HFFc6 (cell line): ENCODE results near the gene AQR. TPM values are rescaled to one million over a fixed set of nuclear protein-coding genes. Genes with fewer than 3 reads are reported as not detected.
A peak's percentile ranks its signal among the peaks of the same experiment; 100 is the strongest.
"Not testable (repeated sequence)": the region's sequence is repeated elsewhere in the genome, so short reads cannot be mapped to it uniquely, and the experiment has no call there.

Source experiments
- DNase-seq: peaks from one replicate; pipeline ENCODE4 v3.0.0-alpha.2; 2018
- H3K27ac Mint-ChIP-seq: 2 replicates; pipeline ENCODE4 v1.8.0; 2020; ENCODE audit warnings: mild to moderate bottlenecking, mixed read lengths
- H3K27me3 Mint-ChIP-seq: 2 replicates; pipeline ENCODE4 v1.8.0; 2021; ENCODE audit warnings: mild to moderate bottlenecking, moderate library complexity, mixed read lengths; ENCODE audit not compliant: insufficient read depth
- H3K36me3 Mint-ChIP-seq: 2 replicates; pipeline ENCODE4 v1.8.0; 2021; ENCODE audit warnings: low read depth, mixed read lengths
- H3K4me1 Mint-ChIP-seq: 2 replicates; pipeline ENCODE4 v1.8.0; 2020; ENCODE audit warnings: low read depth, mixed read lengths
- H3K4me3 Mint-ChIP-seq: 2 replicates; pipeline ENCODE4 v1.8.0; 2020; ENCODE audit warnings: mild to moderate bottlenecking, moderate library complexity, mixed read lengths
- H3K9me3 Mint-ChIP-seq: 2 replicates; pipeline ENCODE4 v1.8.0; 2020; ENCODE audit warnings: mild to moderate bottlenecking, mixed read lengths
- total RNA-seq, 6 experiments: library from RNA; stranded (reverse); fragmentation: NEBNext Ultra II Directional; extraction: Animal tissue kit (Norgen Biotek cat#: 25700); gene quantifications; 2 replicates in 1 of 6; 3 replicates in 5 of 6; pipeline ENCODE4 v1.2.3, GENCODE V29; 2021
- TF ChIP-seq, protein P1 (sequence below): fragments of 200-600 bp; sonication (generic); IDR thresholded peaks from 2 replicates; pipeline ENCODE4 v1.5.0; 2021; ENCODE audit warnings: antibody characterized with exemption, mild to moderate bottlenecking

The AQR gene
- total RNA-seq, 6 experiments from 2014 or later, result 24.9 to 31.1 (median 28.9) TPM

DNA sequence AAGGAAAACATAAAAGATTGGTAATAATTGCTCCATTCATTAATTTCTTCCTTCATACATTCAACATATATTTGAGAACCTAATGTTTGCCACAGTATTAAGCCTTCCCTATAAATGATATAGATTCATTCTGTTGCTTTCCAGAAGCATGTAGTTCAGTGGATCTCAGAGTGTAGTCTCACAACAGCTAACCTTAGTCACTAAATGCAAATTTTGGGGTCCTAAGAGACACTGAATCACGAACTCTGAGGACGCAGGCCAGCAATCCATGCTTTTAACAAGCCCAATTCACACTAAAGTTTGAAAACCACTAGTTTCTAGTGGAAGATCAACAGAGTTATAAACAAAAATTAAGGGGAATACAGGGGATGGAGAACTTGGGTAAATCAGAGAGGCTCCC, 7.2 kb upstream of the AQR start:
- no peaks in the 10 kb centered on the region for H3K9me3 Mint-ChIP-seq

DNA sequence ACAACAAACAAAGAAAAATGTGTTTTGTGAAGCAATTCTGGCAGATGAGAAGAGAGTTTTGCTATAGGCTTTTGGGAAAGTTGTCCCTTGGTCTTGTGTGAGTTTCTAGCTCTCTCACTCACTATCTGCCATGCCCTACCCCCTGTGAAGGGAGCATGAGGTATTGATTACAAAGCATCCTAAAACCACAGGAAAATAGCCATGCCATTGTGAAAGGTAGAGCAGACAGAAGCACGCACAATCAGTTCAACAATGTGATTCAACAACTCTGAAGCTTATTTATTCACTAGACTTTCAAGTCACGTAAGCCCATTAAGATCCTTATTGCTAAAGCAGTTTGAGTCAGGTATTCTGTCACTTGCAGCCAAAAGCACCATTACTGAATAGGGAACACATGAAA, 6.5 kb upstream of the AQR start:
- no peak for DNase-seq
- Mint-ChIP-seq H3K4me1 (no peaks in the 10 kb centered on the region), H3K27ac (no peak overlapping the region), H3K36me3 (peaks cover under 1% of the 10 kb centered on the region), H3K9me3 (no peaks in the 10 kb centered on the region), H3K27me3 (no peaks in the 10 kb centered on the region; the same call in 1 of the 2 replicates), H3K4me3 (no peak overlapping the region)
- TF ChIP-seq, protein P1, sequence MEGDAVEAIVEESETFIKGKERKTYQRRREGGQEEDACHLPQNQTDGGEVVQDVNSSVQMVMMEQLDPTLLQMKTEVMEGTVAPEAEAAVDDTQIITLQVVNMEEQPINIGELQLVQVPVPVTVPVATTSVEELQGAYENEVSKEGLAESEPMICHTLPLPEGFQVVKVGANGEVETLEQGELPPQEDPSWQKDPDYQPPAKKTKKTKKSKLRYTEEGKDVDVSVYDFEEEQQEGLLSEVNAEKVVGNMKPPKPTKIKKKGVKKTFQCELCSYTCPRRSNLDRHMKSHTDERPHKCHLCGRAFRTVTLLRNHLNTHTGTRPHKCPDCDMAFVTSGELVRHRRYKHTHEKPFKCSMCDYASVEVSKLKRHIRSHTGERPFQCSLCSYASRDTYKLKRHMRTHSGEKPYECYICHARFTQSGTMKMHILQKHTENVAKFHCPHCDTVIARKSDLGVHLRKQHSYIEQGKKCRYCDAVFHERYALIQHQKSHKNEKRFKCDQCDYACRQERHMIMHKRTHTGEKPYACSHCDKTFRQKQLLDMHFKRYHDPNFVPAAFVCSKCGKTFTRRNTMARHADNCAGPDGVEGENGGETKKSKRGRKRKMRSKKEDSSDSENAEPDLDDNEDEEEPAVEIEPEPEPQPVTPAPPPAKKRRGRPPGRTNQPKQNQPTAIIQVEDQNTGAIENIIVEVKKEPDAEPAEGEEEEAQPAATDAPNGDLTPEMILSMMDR, result no peak

More for the DNA sequence above, 7.2 kb upstream of the AQR start:
- H3K27me3 Mint-ChIP-seq, result no peaks in the 10 kb centered on the region; the same call in 1 of the 2 replicates
- DNase-seq, result no peak
- H3K4me3 Mint-ChIP-seq, result no peak overlapping the region
- H3K4me1 Mint-ChIP-seq, result no peaks in the 10 kb centered on the region
- H3K27ac Mint-ChIP-seq, result no peak overlapping the region
- H3K36me3 Mint-ChIP-seq, result peaks cover 7% of the 10 kb centered on the region
- TF ChIP-seq, protein P1, result no peak

DNA sequence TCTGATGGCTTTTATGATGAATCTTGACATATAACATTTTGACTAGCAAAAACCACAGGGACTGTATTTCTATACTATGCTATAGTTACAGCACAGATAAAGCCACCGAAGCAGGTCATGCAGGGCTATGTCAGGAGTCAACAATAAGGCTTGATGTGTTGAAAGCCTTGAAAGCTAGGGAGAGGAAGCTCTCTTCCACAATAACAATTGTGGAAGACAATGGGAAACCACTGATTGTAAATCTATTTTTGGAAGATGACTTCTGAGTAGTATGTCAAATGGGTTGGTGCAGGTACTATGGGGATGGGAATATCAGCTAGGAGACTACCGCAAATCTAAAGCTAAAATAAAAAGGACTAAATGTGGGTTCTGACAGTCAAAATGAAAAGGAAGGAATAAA, 4.0 kb upstream of the AQR start:
- peaks cover 5% of the 10 kb centered on the region for H3K36me3 Mint-ChIP-seq
- DNase-seq, result no peak
- no peak overlapping the region for H3K4me3 Mint-ChIP-seq
- H3K4me1 Mint-ChIP-seq, result peaks cover 5% of the 10 kb centered on the region
- H3K27me3 Mint-ChIP-seq, result no peaks in the 10 kb centered on the region; the same call in 1 of the 2 replicates
- no peaks in the 10 kb centered on the region for H3K9me3 Mint-ChIP-seq
- TF ChIP-seq, protein P1, result no peak
- no peak overlapping the region for H3K27ac Mint-ChIP-seq

DNA sequence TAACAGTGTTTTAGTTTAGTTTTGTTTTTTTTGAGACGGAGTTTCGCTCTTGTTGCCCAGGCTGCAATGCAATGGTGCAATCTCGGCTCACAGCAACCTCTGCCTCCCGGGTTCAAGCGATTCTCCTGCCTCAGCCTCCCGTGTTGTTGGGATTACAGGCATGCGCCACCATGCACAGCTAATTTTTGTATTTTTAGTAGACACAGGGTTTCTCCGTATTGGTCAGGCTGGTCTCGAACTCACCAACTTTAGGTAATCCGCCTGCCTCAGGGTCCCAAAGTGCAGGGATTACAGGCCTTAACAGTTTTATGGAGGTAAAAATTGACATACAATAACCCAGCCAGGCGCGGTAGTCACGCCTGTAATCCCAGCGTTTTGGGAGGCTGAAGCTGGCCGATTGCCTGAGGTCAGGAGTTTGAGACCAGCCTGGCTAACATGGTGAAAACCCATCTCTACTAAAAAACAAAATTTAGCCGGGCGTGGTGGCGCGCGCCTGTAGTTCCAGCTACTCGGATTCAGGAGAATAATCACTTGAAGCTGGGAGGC, 629 bp upstream of the AQR start:
- Mint-ChIP-seq H3K4me3 (peak overlapping the region; percentile 100), H3K27ac (peak overlapping the region; percentile 95), H3K4me1 (peaks cover 33% of the 10 kb centered on the region)
- TF ChIP-seq, protein P1, result peak; percentile 36
- H3K36me3 Mint-ChIP-seq, H3K27me3 Mint-ChIP-seq, DNase-seq, H3K9me3 Mint-ChIP-seq: not testable (repeated sequence)

DNA sequence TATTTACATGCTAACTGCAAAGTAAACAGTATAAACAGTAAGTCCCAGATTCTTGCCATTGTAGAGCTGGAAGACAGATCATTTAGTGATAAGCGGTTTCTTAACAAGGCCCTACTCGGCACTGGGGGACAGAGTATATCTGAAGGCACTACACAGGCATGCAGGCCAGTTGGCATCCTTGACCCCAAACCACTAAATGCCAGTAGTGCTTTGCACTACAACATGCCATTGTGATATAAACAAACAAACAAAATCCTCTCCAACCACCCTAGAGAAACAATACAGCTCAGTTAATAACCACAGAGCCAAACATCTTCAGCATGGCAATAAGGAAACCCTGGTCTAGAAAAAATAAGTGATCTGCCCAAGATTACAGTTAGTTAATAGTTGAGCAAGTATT, 5.3 kb downstream of the AQR start:
- no peak for DNase-seq
- H3K36me3 Mint-ChIP-seq, result peaks cover 10% of the 10 kb centered on the region
- no peaks in the 10 kb centered on the region for H3K27me3 Mint-ChIP-seq
- H3K9me3 Mint-ChIP-seq, result no peaks in the 10 kb centered on the region
- H3K27ac Mint-ChIP-seq, result no peak overlapping the region
- H3K4me1 Mint-ChIP-seq, result peaks cover 33% of the 10 kb centered on the region
- TF ChIP-seq, protein P1, result no peak
- H3K4me3 Mint-ChIP-seq, result no peak overlapping the region
